GM21423 (cell line): ENCODE measurements around the gene HP1BP3.

Experiments
- ATAC-seq: cut with Tn5 transposase; IDR thresholded peaks from one replicate; pipeline ENCODE4 v1.9.1; 2021; ENCODE audit warnings: mild to moderate bottlenecking, moderate library complexity; ENCODE audit not compliant: unreplicated experiment

Gene HP1BP3

DNA sequence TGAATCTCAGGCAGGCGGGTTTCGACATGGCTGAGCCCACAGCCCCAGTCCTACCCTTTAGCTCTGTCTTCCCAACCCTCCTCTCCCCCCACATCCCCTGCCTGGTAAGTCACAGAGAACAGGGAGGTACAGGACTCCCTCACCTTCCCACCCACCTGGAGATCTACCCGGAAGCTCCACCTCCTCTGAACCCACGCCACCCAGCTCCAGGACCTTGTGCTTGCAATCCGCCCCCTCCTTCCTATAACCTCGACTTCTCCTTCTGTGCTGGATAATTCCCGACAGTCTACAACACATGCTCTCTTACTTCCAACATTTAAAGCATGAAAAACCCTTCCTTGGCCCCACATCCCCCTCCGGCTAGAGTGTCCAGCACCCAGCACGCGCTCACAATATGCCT, 91.6 kb downstream of the HP1BP3 start:
- ATAC-seq = no peak

GRCh38 chr1:20693623-20694022, 93.5 kb downstream of the HP1BP3 start:
- no peak for ATAC-seq
